ENCODE measurements around the gene MSL3. TPM values are rescaled to one million over a fixed set of nuclear protein-coding genes. Genes with fewer than 3 reads are reported as not detected.

Gene MSL3
- total RNA-seq, 4 donors from 2014 or later: 14.2 to 29.6 (median 17.6) TPM

GRCh38 chrX:11793734-11794133, 35.7 kb downstream of the MSL3 start:
- Histone ChIP-seq H3K4me3 (no peak overlapping the region), H3K4me1 (no peaks in the 10 kb centered on the region), H3K9me3 (no peaks in the 10 kb centered on the region), H3K27me3 (no peaks in the 10 kb centered on the region), H3K36me3 (no peaks in the 10 kb centered on the region), H3K27ac (no peak overlapping the region)
- TF ChIP-seq POLR2A (IDR thresholded peaks at IDR 0.05) (no peak), CTCF (IDR thresholded peaks at IDR 0.05) (no peak)
- 61 to 80% methylated on average over 4 to 6 of the region's 6 CpGs for WGBS, 2 donors
- intact Hi-C loops (cut with DNase I): no loop called here
- DNase-seq: no peak

GRCh38 chrX:11813341-11813740, 55.3 kb downstream of the MSL3 start:
- no peak for DNase-seq
- H3K27ac ChIP-seq: no peak overlapping the region
- no peak for TF ChIP-seq POLR2A (IDR thresholded peaks at IDR 0.05)
- no peak for TF ChIP-seq CTCF (IDR thresholded peaks at IDR 0.05)
- H3K36me3 ChIP-seq: no peaks in the 10 kb centered on the region
- intact Hi-C loops (cut with DNase I): no loop called here
- H3K4me1 ChIP-seq: no peaks in the 10 kb centered on the region
- 60 to 69% methylated on average over 2 of the region's 2 CpGs for WGBS, 2 donors
- H3K27me3 ChIP-seq: no peaks in the 10 kb centered on the region
- H3K9me3 ChIP-seq: no peaks in the 10 kb centered on the region
- H3K4me3 ChIP-seq: no peak overlapping the region

Other genes with a start within 250 kb of the MSL3 start
- 1 to 10 TPM in 3 of 4 donors, under 1 TPM in 1; 0.64 to 9.5 (median 2.3) TPM for gene ARHGAP6, start 92.3 kb upstream of the MSL3 start, total RNA-seq